MG63 (cell line): ENCODE results near the gene EIF4E1B. TPM values are rescaled to one million over a fixed set of nuclear protein-coding genes. Genes with fewer than 3 reads are reported as not detected.

Experiments
- DNase-seq: peaks from one replicate; pipeline ENCODE4 v3.0.0-alpha.2; 2020
- H3K27me3 ChIP-seq: fragments of 250-450 bp; sonication (Bioruptor Pico); 2 replicates; pipeline ENCODE4 v1.5.1; 2020; ENCODE audit warnings: mild to moderate bottlenecking, moderate library complexity
- H3K36me3 ChIP-seq: fragments of 250-450 bp; sonication (Bioruptor Pico); 2 replicates; pipeline ENCODE4 v1.5.1; 2020; ENCODE audit warnings: mild to moderate bottlenecking, moderate library complexity
- H3K4me3 ChIP-seq: fragments of 250-450 bp; sonication (Bioruptor Pico); 2 replicates; pipeline ENCODE4 v1.5.1; 2020; ENCODE audit warnings: mild to moderate bottlenecking, moderate library complexity
- H3K9me3 ChIP-seq: fragments of 250-450 bp; sonication (Bioruptor Pico); 2 replicates; pipeline ENCODE4 v1.5.1; 2020; ENCODE audit warnings: mild to moderate bottlenecking, moderate library complexity
- total RNA-seq: library from RNA; depleted of rRNA; stranded (reverse); fragments of >200 nt; shearing (Covaris generic); gene quantifications from 2 replicates; pipeline ENCODE4 v1.2.3, GENCODE V29; 2014; ENCODE audit warnings: low replicate concordance

The EIF4E1B gene
- total RNA-seq, 1 experiment from 2014 or later: not detected

GRCh38 chr5:176660860-176661641 lies 30.6 kb downstream of the EIF4E1B start:
- peaks cover 14% of the 10 kb centered on the region for H3K36me3 ChIP-seq
- H3K4me3 ChIP-seq: no peak overlapping the region
- no peaks in the 10 kb centered on the region for H3K27me3 ChIP-seq
- no peaks in the 10 kb centered on the region for H3K9me3 ChIP-seq
- peak; percentile 73 for DNase-seq

GRCh38 chr5:176661676-176662075 lies 31.2 kb downstream of the EIF4E1B start:
- no peak overlapping the region for H3K4me3 ChIP-seq
- peaks cover 14% of the 10 kb centered on the region for H3K36me3 ChIP-seq
- H3K9me3 ChIP-seq: no peaks in the 10 kb centered on the region
- no peaks in the 10 kb centered on the region for H3K27me3 ChIP-seq
- no peak for DNase-seq

GRCh38 chr5:176662371-176663333 lies 32.2 kb downstream of the EIF4E1B start:
- H3K9me3 ChIP-seq: peaks cover 3% of the 10 kb centered on the region; the same call in 1 of the 2 replicates
- no peak overlapping the region for H3K4me3 ChIP-seq
- H3K36me3 ChIP-seq: peaks cover 7% of the 10 kb centered on the region
- DNase-seq: no peak
- peaks cover 2% of the 10 kb centered on the region; the same call in 1 of the 2 replicates for H3K27me3 ChIP-seq

GRCh38 chr5:176663566-176663965 lies 33.1 kb downstream of the EIF4E1B start:
- DNase-seq: no peak
- Histone ChIP-seq H3K36me3 (no peaks in the 10 kb centered on the region; the same call in 1 of the 2 replicates), H3K9me3 (peaks cover 3% of the 10 kb centered on the region; the same call in 1 of the 2 replicates), H3K27me3 (peaks cover 11% of the 10 kb centered on the region), H3K4me3 (no peak overlapping the region)

GRCh38 chr5:176664479-176664878 lies 34.0 kb downstream of the EIF4E1B start:
- no peak for DNase-seq
- H3K36me3 ChIP-seq: no peaks in the 10 kb centered on the region
- no peak overlapping the region for H3K4me3 ChIP-seq
- H3K9me3 ChIP-seq: peaks cover 3% of the 10 kb centered on the region; the same call in 1 of the 2 replicates
- H3K27me3 ChIP-seq: peaks cover 18% of the 10 kb centered on the region

GRCh38 chr5:176664886-176665285 lies 34.4 kb downstream of the EIF4E1B start:
- Histone ChIP-seq H3K36me3 (no peaks in the 10 kb centered on the region), H3K9me3 (peaks cover 3% of the 10 kb centered on the region; the same call in 1 of the 2 replicates), H3K27me3 (peaks cover 18% of the 10 kb centered on the region), H3K4me3 (no peak overlapping the region)
- no peak for DNase-seq

GRCh38 chr5:176665517-176665916 lies 35.0 kb downstream of the EIF4E1B start:
- DNase-seq: no peak
- Histone ChIP-seq H3K27me3 (peaks cover 18% of the 10 kb centered on the region), H3K36me3 (no peaks in the 10 kb centered on the region), H3K9me3 (peaks cover 3% of the 10 kb centered on the region; the same call in 1 of the 2 replicates), H3K4me3 (no peak overlapping the region)

GRCh38 chr5:176667637-176668036 lies 37.2 kb downstream of the EIF4E1B start:
- Histone ChIP-seq H3K9me3 (peaks cover 3% of the 10 kb centered on the region; the same call in 1 of the 2 replicates), H3K27me3 (peaks cover 18% of the 10 kb centered on the region), H3K4me3 (no peak overlapping the region), H3K36me3 (no peaks in the 10 kb centered on the region)
- DNase-seq: no peak

- DNase-seq: no peak
- Histone ChIP-seq H3K27me3 (peaks cover 18% of the 10 kb centered on the region), H3K36me3 (no peaks in the 10 kb centered on the region), H3K4me3 (no peak overlapping the region), H3K9me3 (peaks cover 3% of the 10 kb centered on the region; the same call in 1 of the 2 replicates)
Observed at GRCh38 chr5:176670449-176670848, 40.0 kb downstream of the EIF4E1B start.

- Histone ChIP-seq H3K27me3 (peaks cover 18% of the 10 kb centered on the region), H3K36me3 (no peaks in the 10 kb centered on the region), H3K4me3 (no peak overlapping the region), H3K9me3 (peaks cover 3% of the 10 kb centered on the region; the same call in 1 of the 2 replicates)
- DNase-seq: no peak
Observed at GRCh38 chr5:176671399-176671798, 40.9 kb downstream of the EIF4E1B start.

- no peak for DNase-seq
- H3K9me3 ChIP-seq: peaks cover 1% of the 10 kb centered on the region; the same call in 1 of the 2 replicates
- H3K4me3 ChIP-seq: no peak overlapping the region
- H3K27me3 ChIP-seq: peaks cover 18% of the 10 kb centered on the region
- no peaks in the 10 kb centered on the region for H3K36me3 ChIP-seq
Observed at GRCh38 chr5:176671890-176672747, 41.6 kb downstream of the EIF4E1B start.

GRCh38 chr5:176673651-176674583 lies 43.4 kb downstream of the EIF4E1B start:
- no peak for DNase-seq
- no peaks in the 10 kb centered on the region for H3K9me3 ChIP-seq
- no peak overlapping the region for H3K4me3 ChIP-seq
- peaks cover 6% of the 10 kb centered on the region for H3K27me3 ChIP-seq
- H3K36me3 ChIP-seq: no peaks in the 10 kb centered on the region

- Histone ChIP-seq H3K9me3 (no peaks in the 10 kb centered on the region), H3K27me3 (no peaks in the 10 kb centered on the region; the same call in 1 of the 2 replicates), H3K4me3 (no peak overlapping the region), H3K36me3 (no peaks in the 10 kb centered on the region)
- DNase-seq: no peak
Observed at GRCh38 chr5:176674799-176675198, 44.3 kb downstream of the EIF4E1B start.

GRCh38 chr5:176675676-176676360 lies 45.3 kb downstream of the EIF4E1B start:
- no peak overlapping the region for H3K4me3 ChIP-seq
- no peaks in the 10 kb centered on the region for H3K36me3 ChIP-seq
- no peaks in the 10 kb centered on the region for H3K9me3 ChIP-seq
- peak; percentile 53 for DNase-seq
- no peaks in the 10 kb centered on the region; the same call in 1 of the 2 replicates for H3K27me3 ChIP-seq
